ENCODE measurements around the gene SMARCAD1.
"Not testable (repeated sequence)": the region's sequence is repeated elsewhere in the genome, so short reads cannot be mapped to it uniquely, and the experiment has no call there.

Gene SMARCAD1

GRCh38 chr4:94298725-94299252 is 91.1 kb downstream of the SMARCAD1 start:
- no peak for DNase-seq (ENCODE audit: low spot score)

- no peak for DNase-seq (ENCODE audit: low spot score)
Measured at GRCh38 chr4:94302191-94302590, 94.5 kb downstream of the SMARCAD1 start.

GRCh38 chr4:94304365-94304971 is 96.8 kb downstream of the SMARCAD1 start:
- peak; percentile 8 for DNase-seq (ENCODE audit: low spot score)

GRCh38 chr4:94305466-94306225 is 98.0 kb downstream of the SMARCAD1 start:
- no peak for DNase-seq (ENCODE audit: low spot score)

- DNase-seq (ENCODE audit: low spot score), result no peak
Measured at GRCh38 chr4:94306713-94307112, 99.0 kb downstream of the SMARCAD1 start.

GRCh38 chr4:94307231-94307871 is 99.7 kb downstream of the SMARCAD1 start:
- DNase-seq (ENCODE audit: low spot score), result no peak

- DNase-seq (ENCODE audit: low spot score), result not testable (repeated sequence)
Measured at GRCh38 chr4:94319927-94320326, 112.3 kb downstream of the SMARCAD1 start.

GRCh38 chr4:94325835-94326234 is 118.2 kb downstream of the SMARCAD1 start:
- no peak for DNase-seq (ENCODE audit: low spot score)

GRCh38 chr4:94329933-94330332 is 122.3 kb downstream of the SMARCAD1 start:
- no peak for DNase-seq (ENCODE audit: low spot score)

GRCh38 chr4:94332983-94333590 is 125.4 kb downstream of the SMARCAD1 start:
- DNase-seq (ENCODE audit: low spot score), result no peak

GRCh38 chr4:94333866-94334265 is 126.2 kb downstream of the SMARCAD1 start:
- no peak for DNase-seq (ENCODE audit: low spot score)

GRCh38 chr4:94334476-94334875 is 126.8 kb downstream of the SMARCAD1 start:
- DNase-seq (ENCODE audit: low spot score), result no peak

GRCh38 chr4:94334962-94335361 is 127.3 kb downstream of the SMARCAD1 start:
- DNase-seq (ENCODE audit: low spot score), result no peak

- no peak for DNase-seq (ENCODE audit: low spot score)
Measured at GRCh38 chr4:94336303-94336702, 128.6 kb downstream of the SMARCAD1 start.

- not testable (repeated sequence) for DNase-seq (ENCODE audit: low spot score)
Measured at GRCh38 chr4:94336791-94337190, 129.1 kb downstream of the SMARCAD1 start.

GRCh38 chr4:94338681-94339351 is 131.2 kb downstream of the SMARCAD1 start:
- DNase-seq (ENCODE audit: low spot score), result no peak

GRCh38 chr4:94339779-94340178 is 132.1 kb downstream of the SMARCAD1 start:
- no peak for DNase-seq (ENCODE audit: low spot score)

Measured in globus pallidus (tissue), 1 donor.